CD4-positive, alpha-beta memory T cell (primary cell): ENCODE measurements around the gene METTL24. TPM values are rescaled to one million over a fixed set of nuclear protein-coding genes. Genes with fewer than 3 reads are reported as not detected.
A peak's percentile ranks its signal among the peaks of the same experiment; 100 is the strongest.

Experiments
- CTCF ChIA-PET: fragments of 350-600 bp; sonication (Branson Sonifier 250); formaldehyde crosslinking; loops from one replicate; lab custom pipeline; 2021; ENCODE audit warnings: inconsistent platforms; ENCODE audit not compliant: partially characterized antibody; lab: Charles Lee
- POLR2A ChIA-PET: fragments of 350-600 bp; sonication (Branson Sonifier 250); formaldehyde crosslinking; loops from one replicate; lab custom pipeline; 2021; ENCODE audit not compliant: partially characterized antibody; lab: Charles Lee
- DNase-seq, 5 donors: peaks; one replicate each; pipeline versions ENCODE4 v3.0.0 to v3.0.0-alpha.2; 2020 to 2022; ENCODE audit warnings: mixed read lengths in 1 of 5
- H3K27ac ChIP-seq: one replicate; pipeline ENCODE4 v1.7.0; 2013; ENCODE audit warnings: low read depth, low read length
- H3K27me3 ChIP-seq: 2 replicates; pipeline ENCODE4 v1.7.0; 2013; ENCODE audit warnings: mild to moderate bottlenecking, low read length, moderate library complexity; ENCODE audit not compliant: insufficient read depth
- H3K36me3 ChIP-seq: 2 replicates; pipeline ENCODE4 v1.7.0; 2013; ENCODE audit warnings: mild to moderate bottlenecking, low read length, moderate library complexity; ENCODE audit not compliant: insufficient read depth
- H3K4me1 ChIP-seq: 2 replicates; pipeline ENCODE4 v1.7.0; 2013; ENCODE audit warnings: mild to moderate bottlenecking, low read length, moderate library complexity; ENCODE audit not compliant: insufficient read depth
- H3K4me3 ChIP-seq, 2 donors: one replicate each; pipeline ENCODE4 v1.7.0; 2013; ENCODE audit warnings: low read length in 2 of 2, mild to moderate bottlenecking in 1 of 2
- H3K9me3 ChIP-seq, 2 donors: one replicate each; pipeline ENCODE4 v1.7.0; 2013; ENCODE audit warnings: low read length in 2 of 2, control low read depth in 1 of 2; ENCODE audit not compliant: control insufficient read depth in 1 of 2
- H3K27ac Mint-ChIP-seq, 7 donors: one replicate each; pipeline ENCODE4 v1.8.0; 2020 to 2021; ENCODE audit warnings: mixed read lengths in 7 of 7, mild to moderate bottlenecking in 6 of 7, inconsistent platforms in 3 of 7, moderate library complexity in 3 of 7
- H3K27me3 Mint-ChIP-seq, 2 donors: one replicate each; pipeline ENCODE4 v1.8.0; 2020 to 2021; ENCODE audit warnings: mixed read lengths in 2 of 2
- H3K36me3 Mint-ChIP-seq, 2 donors: one replicate each; pipeline ENCODE4 v1.8.0; 2020 to 2021; ENCODE audit warnings: mixed read lengths in 2 of 2, inconsistent platforms in 1 of 2, mild to moderate bottlenecking in 1 of 2
- H3K4me1 Mint-ChIP-seq, 4 donors: one replicate each; pipeline ENCODE4 v1.8.0; 2020 to 2021; ENCODE audit warnings: mixed read lengths in 4 of 4, mild to moderate bottlenecking in 1 of 4
- H3K4me3 Mint-ChIP-seq, 8 donors: one replicate each; pipeline ENCODE4 v1.8.0; 2020 to 2021; ENCODE audit warnings: mixed read lengths in 8 of 8, mild to moderate bottlenecking in 7 of 8, moderate library complexity in 6 of 8, inconsistent platforms in 3 of 8
- H3K9me3 Mint-ChIP-seq, 8 donors: one replicate each; pipeline ENCODE4 v1.8.0; 2020 to 2021; ENCODE audit warnings: mixed read lengths in 8 of 8, mild to moderate bottlenecking in 5 of 8, inconsistent platforms in 3 of 8, moderate library complexity in 1 of 8
- intact Hi-C: fragments of 100-400 bp; cut with micrococcal nuclease; formaldehyde crosslinking; loops from one replicate; pipeline ENCODE4 v1.15.1; 2023
- polyA plus RNA-seq, 2 donors: library from polyadenylated mRNA; unstranded; fragments of 300-500 nt; fragmentation: Illumina TruSeq; gene quantifications; one replicate each; pipeline ENCODE4 v1.2.3, GENCODE V29; 2021
- total RNA-seq, 2 experiments: library from RNA; stranded (reverse); gene quantifications; one replicate each; pipeline ENCODE4 v1.2.3, GENCODE V29; 2021

Gene METTL24
- total and polyA plus RNA-seq, 4 experiments from 2014 or later = 0.29 to 0.69 (median 0.39) TPM; not detected in 1

DNA sequence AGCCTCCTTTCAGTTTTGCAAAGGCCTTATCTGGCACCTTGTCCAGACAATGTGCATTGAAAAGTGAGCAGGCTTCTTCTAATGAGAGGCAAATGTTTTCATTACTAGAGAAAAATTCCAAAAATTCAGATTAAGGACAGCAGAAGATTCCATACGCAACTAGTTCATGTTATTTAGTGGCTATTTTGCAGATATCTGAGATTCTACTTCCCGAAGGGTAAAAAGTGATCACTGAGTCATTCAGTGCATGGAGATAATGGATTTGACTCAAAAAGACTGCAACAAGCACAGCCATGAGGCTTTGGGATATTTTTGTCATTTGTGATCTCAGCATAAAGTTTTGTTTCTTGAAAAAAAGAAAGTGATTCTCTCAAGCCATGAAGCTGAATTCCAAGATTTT lies 29.9 kb downstream of the METTL24 start:
- H3K4me1 ChIP-seq = no peaks in the 10 kb centered on the region
- Mint-ChIP-seq H3K27me3 (peaks cover 4 to 7% of the 10 kb centered on the region in 2 donors), H3K27ac (no peak overlapping the region), H3K9me3 (no peaks in the 10 kb centered on the region), H3K4me1 (peaks cover 0 to 2% (median 0%) of the 10 kb centered on the region in 4 donors), H3K4me3 (no peak overlapping the region), H3K36me3 (no peaks in the 10 kb centered on the region)
- H3K9me3 ChIP-seq = no peaks in the 10 kb centered on the region
- H3K4me3 ChIP-seq = no peak overlapping the region
- H3K27me3 ChIP-seq = no peaks in the 10 kb centered on the region
- ChIA-PET POLR2A (no interaction called here), CTCF (interaction anchor here (0.9 kb wide), 1 partner anchor 10 kb away, joined by 3 read pairs; no protein-coding TSS in a partner anchor)
- no peaks in the 10 kb centered on the region for H3K36me3 ChIP-seq
- no peak overlapping the region for H3K27ac ChIP-seq
- no peak for DNase-seq
- intact Hi-C loops = no loop called here

DNA sequence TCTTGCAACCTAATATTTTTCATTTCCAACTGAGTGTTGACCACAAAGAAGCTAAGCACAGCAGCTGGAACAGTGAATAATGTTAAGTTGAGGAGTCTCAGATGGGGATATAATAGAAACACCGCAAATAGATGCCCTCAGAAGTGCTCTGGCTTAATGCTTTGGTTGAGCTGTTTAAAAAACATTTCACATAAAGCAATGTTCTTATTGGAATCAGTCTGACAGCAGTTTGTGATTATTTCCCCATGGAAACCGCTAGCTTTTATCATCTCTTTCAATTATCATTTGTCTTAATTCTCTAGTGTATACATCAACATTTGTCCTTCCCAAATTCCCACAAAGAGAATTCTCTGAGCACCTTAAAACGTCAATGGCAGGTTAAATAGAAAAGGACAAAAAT lies 30.8 kb downstream of the METTL24 start:
- ChIA-PET POLR2A (no interaction called here), CTCF (no interaction called here)
- Histone ChIP-seq H3K9me3 (no peaks in the 10 kb centered on the region), H3K4me1 (no peaks in the 10 kb centered on the region), H3K36me3 (no peaks in the 10 kb centered on the region), H3K27ac (no peak overlapping the region), H3K27me3 (no peaks in the 10 kb centered on the region), H3K4me3 (no peak overlapping the region)
- intact Hi-C loops = no loop called here
- H3K4me1 Mint-ChIP-seq = no peaks in the 10 kb centered on the region
- no peak overlapping the region for H3K4me3 Mint-ChIP-seq
- DNase-seq = no peak
- H3K27me3 Mint-ChIP-seq = peaks cover 3 to 4% of the 10 kb centered on the region in 2 donors
- no peaks in the 10 kb centered on the region for H3K36me3 Mint-ChIP-seq
- no peak overlapping the region for H3K27ac Mint-ChIP-seq
- no peaks in the 10 kb centered on the region for H3K9me3 Mint-ChIP-seq

- H3K4me1 Mint-ChIP-seq = no peaks in the 10 kb centered on the region
- ChIA-PET CTCF (no interaction called here), POLR2A (no interaction called here)
- H3K36me3 Mint-ChIP-seq = no peaks in the 10 kb centered on the region
- Histone ChIP-seq H3K36me3 (no peaks in the 10 kb centered on the region), H3K9me3 (no peaks in the 10 kb centered on the region), H3K27me3 (no peaks in the 10 kb centered on the region), H3K4me1 (no peaks in the 10 kb centered on the region), H3K4me3 (no peak overlapping the region), H3K27ac (no peak overlapping the region)
- no peak overlapping the region for H3K4me3 Mint-ChIP-seq
- peaks cover 3% of the 10 kb centered on the region in 2 donors for H3K27me3 Mint-ChIP-seq
- H3K27ac Mint-ChIP-seq = no peak overlapping the region
- H3K9me3 Mint-ChIP-seq = no peaks in the 10 kb centered on the region
- intact Hi-C loops = no loop called here
- DNase-seq = no peak
Observed at GRCh38 chr6:110326609-110327008, 31.5 kb downstream of the METTL24 start.

GRCh38 chr6:110326057-110326456 lies 32.1 kb downstream of the METTL24 start:
- no peak overlapping the region for H3K4me3 Mint-ChIP-seq
- H3K4me1 ChIP-seq = no peaks in the 10 kb centered on the region
- H3K9me3 ChIP-seq = no peaks in the 10 kb centered on the region
- no peaks in the 10 kb centered on the region for H3K36me3 ChIP-seq
- H3K27me3 ChIP-seq = no peaks in the 10 kb centered on the region
- no peak for DNase-seq
- CTCF ChIA-PET = interaction anchor here (1.4 kb wide), 1 partner anchor 10 kb away, joined by 3 read pairs; no protein-coding TSS in a partner anchor
- H3K36me3 Mint-ChIP-seq = no peaks in the 10 kb centered on the region
- H3K9me3 Mint-ChIP-seq = no peaks in the 10 kb centered on the region
- no peak overlapping the region for H3K4me3 ChIP-seq
- H3K27ac ChIP-seq = no peak overlapping the region
- intact Hi-C loops = no loop called here
- H3K27me3 Mint-ChIP-seq = peaks cover 3% of the 10 kb centered on the region in 2 donors
- POLR2A ChIA-PET = no interaction called here
- no peak overlapping the region for H3K27ac Mint-ChIP-seq
- no peaks in the 10 kb centered on the region for H3K4me1 Mint-ChIP-seq

DNA sequence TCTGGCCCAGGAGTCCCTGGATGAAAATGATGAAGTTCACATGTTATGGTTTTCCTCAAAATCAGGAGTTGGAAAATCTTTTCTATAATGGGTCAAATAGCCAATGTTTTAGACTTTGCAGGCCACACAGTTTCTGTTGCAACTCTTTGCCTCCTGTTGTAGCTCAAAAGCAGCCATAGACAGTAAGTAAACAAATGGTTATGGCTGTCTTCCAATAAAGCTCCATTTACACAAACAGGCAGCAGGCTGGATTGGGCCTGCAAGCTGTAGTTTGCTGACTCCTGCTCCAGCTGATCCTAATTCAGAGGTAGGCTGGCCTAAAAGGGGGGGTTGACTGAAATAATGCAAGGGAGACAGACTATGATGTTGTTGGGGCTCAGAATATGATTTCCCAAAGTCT lies 33.0 kb downstream of the METTL24 start:
- H3K27ac Mint-ChIP-seq = peak overlapping the region in 1 of 7 donors; percentile 24
- POLR2A ChIA-PET = interaction anchor here (1.1 kb wide), 1 partner anchor 30 kb away, joined by 3 read pairs; no protein-coding TSS in a partner anchor
- Histone ChIP-seq H3K4me1 (no peaks in the 10 kb centered on the region), H3K27me3 (no peaks in the 10 kb centered on the region), H3K9me3 (no peaks in the 10 kb centered on the region), H3K36me3 (no peaks in the 10 kb centered on the region), H3K4me3 (no peak overlapping the region), H3K27ac (no peak overlapping the region)
- intact Hi-C loops = no loop called here
- no peaks in the 10 kb centered on the region for H3K4me1 Mint-ChIP-seq
- peak overlapping the region in 1 of 8 donors; percentile 27 for H3K4me3 Mint-ChIP-seq
- peaks cover 0 to 3% of the 10 kb centered on the region in 2 donors for H3K27me3 Mint-ChIP-seq
- no peaks in the 10 kb centered on the region for H3K9me3 Mint-ChIP-seq
- H3K36me3 Mint-ChIP-seq = no peaks in the 10 kb centered on the region
- CTCF ChIA-PET = interaction anchor here (1.4 kb wide), 1 partner anchor 11 kb away, joined by 3 read pairs; no protein-coding TSS in a partner anchor
- no peak for DNase-seq

GRCh38 chr6:110324548-110324947 lies 33.6 kb downstream of the METTL24 start:
- Mint-ChIP-seq H3K27me3 (peaks cover 0 to 3% of the 10 kb centered on the region in 2 donors), H3K4me3 (no peak overlapping the region), H3K9me3 (no peaks in the 10 kb centered on the region), H3K27ac (no peak overlapping the region), H3K36me3 (no peaks in the 10 kb centered on the region), H3K4me1 (no peaks in the 10 kb centered on the region)
- no peaks in the 10 kb centered on the region for H3K9me3 ChIP-seq
- ChIA-PET POLR2A (interaction anchor here (1.1 kb wide), 1 partner anchor 29 kb away, joined by 3 read pairs; no protein-coding TSS in a partner anchor), CTCF (interaction anchor here (1.4 kb wide), 1 partner anchor 11 kb away, joined by 3 read pairs; no protein-coding TSS in a partner anchor)
- H3K27me3 ChIP-seq = no peaks in the 10 kb centered on the region
- H3K36me3 ChIP-seq = no peaks in the 10 kb centered on the region
- no peak overlapping the region for H3K27ac ChIP-seq
- H3K4me3 ChIP-seq = no peak overlapping the region
- DNase-seq = no peak
- intact Hi-C loops = no loop called here
- H3K4me1 ChIP-seq = no peaks in the 10 kb centered on the region

- CTCF ChIA-PET = no interaction called here
- intact Hi-C loops = no loop called here
- Mint-ChIP-seq H3K27me3 (no peaks in the 10 kb centered on the region), H3K36me3 (no peaks in the 10 kb centered on the region), H3K4me1 (no peaks in the 10 kb centered on the region), H3K9me3 (no peaks in the 10 kb centered on the region), H3K27ac (no peak overlapping the region), H3K4me3 (no peak overlapping the region)
- Histone ChIP-seq H3K27ac (no peak overlapping the region), H3K4me1 (no peaks in the 10 kb centered on the region), H3K9me3 (no peaks in the 10 kb centered on the region), H3K4me3 (no peak overlapping the region), H3K36me3 (no peaks in the 10 kb centered on the region), H3K27me3 (no peaks in the 10 kb centered on the region)
- no peak for DNase-seq
- POLR2A ChIA-PET = no interaction called here
Observed at GRCh38 chr6:110323258-110323657, 34.9 kb downstream of the METTL24 start.
